HG03095 (cell line): ENCODE measurements around the gene POLR2L.
A peak's percentile ranks its signal among the peaks of the same experiment; 100 is the strongest.

Experiments used
- ATAC-seq: cut with Tn5 transposase; IDR thresholded peaks from one replicate; pipeline ENCODE4 v1.9.1; 2021; ENCODE audit warnings: moderate library complexity; ENCODE audit not compliant: unreplicated experiment

POLR2L gene

DNA sequence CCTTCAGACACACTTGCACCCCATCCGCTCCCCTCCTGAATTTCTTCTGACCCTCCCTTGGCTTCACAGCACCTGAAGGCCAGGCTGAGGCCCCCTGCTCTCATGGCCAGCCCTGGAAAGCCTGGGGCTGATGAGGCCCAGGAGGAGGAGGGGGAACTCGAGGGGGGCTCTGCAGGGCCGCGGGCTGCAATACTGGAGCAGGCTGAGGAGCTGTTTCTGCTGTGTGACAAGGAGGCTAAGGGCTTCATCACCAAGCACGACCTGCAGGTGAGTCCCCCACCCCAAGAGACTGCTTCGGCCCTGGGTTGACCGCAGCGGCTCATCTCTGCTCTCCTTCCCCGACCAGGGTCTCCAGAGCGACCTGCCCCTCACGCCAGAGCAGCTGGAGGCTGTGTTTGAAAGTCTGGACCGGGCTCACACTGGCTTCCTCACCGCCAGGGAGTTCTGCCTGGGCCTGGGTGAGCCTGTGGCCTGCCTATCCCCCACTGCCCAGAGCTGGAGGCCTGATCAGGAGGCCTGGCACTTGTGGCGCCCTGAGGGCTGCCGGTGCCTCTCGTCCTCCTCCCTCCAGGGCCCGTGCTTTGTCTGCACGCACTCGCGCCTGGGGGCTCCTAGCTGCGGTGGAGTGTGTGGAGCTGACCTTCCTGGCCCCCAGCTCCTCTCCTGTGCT lies 13.7 kb downstream of the POLR2L start:
- no peak for ATAC-seq

DNA sequence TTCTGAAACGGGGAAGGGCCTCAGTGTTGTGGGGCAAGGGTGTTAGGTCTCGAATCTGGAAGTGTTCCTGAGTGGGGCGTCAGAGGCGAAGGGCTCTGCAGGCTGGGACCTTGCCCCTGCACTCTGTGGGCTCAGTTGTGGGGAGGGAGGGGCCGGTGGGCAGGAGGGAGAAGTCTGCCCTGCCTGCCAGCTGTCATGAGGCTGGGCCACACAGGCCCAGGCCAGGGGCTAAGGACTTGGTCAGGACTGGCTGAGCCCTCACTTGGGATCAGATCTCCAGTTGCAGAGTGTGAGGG lies 14.5 kb downstream of the POLR2L start, which contains the start of gene CRACR2B:
Gene CRACR2B (plus strand): TSS at position 23 of the 296 bp plus-strand sequence. CDS start 689 bp downstream, outside the sequence.
- ATAC-seq = no peak

DNA sequence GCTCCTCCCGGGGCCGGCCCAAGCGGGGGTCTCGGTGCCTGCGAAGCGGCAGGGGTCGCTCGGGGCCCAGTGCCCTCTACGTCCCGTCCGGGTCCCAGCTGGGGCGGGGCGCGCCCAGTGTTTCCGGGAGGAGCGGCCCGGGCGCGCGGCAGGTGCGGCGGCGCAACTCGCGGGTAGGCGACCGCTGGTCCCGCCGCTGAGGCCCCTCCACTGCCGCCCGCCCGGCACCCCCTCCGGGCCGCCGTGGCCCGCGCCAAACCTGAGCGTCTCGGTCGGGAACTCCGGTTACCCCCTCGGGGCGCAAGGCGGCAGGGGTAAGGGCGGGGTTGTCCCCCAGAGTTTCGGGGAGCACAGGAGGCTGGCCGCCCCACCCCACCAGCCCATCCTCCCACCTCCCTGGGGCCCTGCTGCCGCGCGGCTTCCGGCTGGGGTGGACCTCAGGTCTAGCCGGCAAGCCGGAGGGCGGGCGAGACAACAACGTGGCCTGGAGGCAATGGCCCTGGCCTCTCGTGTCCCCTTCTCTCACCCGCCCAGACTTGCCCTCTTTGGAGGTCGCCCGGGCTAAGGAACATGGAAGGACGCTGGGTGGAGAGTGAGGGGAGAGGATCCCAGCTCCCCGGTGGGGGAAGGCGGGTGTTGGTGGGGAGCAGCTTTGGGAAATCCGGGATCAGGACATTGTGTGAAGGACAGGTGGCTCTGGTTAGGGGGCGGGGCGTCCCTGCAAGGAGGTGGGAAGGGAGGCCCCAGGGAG lies 15.0 kb downstream of the POLR2L start:
- ATAC-seq = peak; percentile 36

DNA sequence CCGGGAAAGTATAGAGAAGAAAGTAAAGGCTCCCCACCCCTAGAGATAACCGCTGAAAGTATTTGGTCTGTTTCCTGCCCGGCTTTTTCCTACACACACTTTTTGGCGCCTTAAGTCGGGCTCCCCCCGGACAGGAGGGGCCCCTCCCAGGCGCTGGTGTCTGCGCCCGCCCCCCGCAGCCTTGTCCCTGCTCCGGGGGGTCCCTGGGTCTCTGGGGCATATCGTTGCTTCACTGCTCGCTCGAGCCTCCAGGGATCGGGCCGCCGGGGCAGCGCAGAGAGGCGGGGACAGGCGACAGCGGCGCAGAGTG lies 15.5 kb downstream of the POLR2L start:
- ATAC-seq = peak; percentile 0

DNA sequence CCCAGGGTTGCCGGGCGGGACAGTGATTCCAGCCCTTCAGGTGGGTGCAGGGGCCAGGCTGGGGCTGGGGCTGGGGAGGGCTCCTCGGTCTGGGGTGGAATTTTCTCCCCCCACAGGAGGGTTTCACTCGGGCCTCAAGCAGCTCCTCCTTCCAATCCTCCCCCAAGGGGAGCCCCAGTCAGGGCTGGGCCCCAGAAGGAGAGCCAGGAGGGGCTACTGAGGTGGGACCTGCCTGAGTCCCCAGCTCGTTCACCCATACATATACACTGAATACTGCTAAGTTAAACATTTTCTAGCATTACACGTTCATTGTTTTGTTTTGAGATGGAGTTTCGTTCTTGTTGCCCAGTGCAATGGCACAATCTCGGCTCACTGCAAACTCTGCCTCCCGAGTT lies 16.1 kb downstream of the POLR2L start:
- no peak for ATAC-seq

DNA sequence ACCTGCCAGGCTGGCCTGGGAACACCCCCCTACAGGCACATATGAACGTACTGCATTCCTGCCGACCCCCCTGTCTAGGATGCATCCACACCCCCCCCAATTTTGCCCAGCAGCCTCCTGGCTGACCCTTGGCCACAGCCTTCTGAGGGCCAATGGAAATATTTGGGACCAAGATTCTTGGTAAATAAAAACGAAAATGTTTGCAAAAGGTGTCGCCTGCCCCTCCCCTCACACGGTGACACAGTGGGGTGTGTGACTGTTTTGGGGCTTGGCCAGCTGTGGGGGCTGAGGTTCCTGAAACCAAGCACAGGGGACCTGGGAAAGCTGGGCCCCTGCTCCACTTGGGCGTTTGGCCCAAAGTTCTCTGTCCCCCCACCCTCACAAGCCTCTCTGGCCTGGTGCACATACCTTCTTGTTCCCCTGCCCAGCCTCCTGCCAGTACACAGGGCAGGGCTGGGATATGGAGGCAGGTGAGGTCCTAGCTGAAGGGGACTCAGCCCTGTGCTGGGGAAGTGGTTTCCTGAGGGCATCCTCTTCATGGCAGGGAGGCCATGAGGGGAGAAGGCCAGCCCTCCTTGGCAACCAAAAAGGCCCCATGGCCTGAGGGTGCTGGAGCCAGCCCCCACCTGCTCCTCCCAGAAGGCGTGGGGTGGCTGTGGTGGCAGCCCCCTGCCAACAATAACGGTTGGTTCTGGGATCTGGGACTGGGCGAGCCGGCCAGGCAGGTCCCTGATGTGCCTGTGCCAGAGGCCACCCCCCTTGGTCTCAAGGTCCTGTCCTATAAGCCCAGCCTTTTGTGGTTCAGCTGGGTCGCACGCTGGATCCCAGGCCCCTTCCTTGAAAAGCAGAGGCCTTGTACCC lies 16.7 kb downstream of the POLR2L start:
- no peak for ATAC-seq

DNA sequence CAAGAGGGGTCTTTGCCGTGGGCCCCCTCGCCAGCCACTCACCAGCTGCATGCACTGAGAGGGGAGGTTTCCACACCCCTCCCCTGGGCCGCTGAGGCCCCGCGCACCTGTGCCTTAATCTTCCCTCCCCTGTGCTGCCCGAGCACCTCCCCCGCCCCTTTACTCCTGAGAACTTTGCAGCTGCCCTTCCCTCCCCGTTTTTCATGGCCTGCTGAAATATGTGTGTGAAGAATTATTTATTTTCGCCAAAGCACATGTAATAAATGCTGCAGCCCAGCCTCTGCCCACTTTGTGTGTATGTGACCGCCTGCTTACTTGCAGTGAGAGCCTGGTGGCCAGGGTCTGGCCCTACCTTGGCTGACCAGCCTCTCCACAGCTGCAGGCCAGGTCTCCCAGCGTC lies 17.4 kb downstream of the POLR2L start:
- no peak for ATAC-seq

DNA sequence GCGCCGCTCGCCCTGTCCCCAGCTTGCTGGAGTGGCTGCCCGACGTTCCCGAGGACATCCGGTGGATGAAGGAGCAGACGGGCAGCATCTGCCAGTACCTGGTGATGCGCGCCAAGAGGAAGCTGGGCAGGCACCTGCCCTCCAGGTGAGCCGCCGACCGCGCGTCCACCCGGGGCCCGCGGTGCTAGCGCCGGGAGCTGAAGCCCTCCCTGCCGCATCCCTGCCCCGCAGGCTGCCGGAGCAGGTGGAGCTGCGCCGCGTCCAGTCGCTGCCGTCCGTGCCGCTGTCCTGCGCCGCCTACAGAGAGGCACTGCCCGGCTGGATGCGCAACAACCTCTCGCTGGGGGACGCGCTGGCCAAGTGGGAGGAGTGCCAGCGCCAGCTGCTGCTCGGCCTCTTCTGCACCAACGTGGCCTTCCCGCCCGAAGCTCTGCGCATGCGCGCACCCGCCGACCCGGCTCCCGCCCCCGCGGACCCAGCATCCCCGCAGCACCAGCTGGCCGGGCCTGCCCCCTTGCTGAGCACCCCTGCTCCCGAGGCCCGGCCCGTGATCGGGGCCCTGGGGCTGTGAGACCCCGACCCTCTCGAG lies 17.9 kb downstream of the POLR2L start:
- no peak for ATAC-seq

DNA sequence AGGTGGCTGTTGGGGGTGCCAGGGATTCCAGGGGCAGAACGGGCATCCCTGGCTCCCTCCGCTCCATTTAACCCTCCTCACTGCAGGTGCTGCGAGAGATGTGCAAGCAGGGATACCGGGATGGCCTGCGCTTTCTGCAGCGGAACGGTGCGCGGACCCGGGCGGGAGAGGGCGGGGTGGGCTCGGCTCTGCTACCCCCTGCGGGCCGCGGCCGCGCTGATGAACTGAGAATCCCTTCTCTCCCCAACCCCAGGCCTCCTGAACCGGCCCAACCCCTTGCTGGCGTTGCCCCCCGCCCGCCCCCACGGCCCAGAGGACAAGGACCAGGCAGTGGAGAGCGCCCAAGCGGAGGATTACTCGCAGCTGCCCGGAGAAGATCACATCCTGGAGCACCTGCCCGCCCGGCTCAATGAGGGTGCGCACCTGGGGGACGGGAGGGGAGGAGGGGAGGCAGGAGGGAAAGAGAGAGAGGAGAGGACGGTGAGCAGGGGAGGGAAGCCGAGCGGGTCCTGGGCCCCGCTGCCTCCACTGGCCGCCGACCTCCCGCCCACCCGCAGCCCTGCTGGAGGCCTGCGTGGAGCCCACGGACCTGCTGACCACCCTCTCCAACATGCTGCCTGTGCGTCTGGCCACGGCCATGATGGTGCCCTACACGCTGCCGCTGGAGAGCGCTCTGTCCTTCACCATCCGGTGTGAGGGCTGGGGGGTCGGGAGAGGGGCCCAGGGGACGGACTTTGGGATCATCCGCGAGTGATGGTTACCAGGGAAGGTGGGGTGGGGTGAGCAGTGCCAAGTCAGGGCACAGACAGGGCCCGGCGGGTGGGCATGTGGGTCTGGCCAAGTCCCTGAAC lies 18.7 kb downstream of the POLR2L start:
- no peak for ATAC-seq

DNA sequence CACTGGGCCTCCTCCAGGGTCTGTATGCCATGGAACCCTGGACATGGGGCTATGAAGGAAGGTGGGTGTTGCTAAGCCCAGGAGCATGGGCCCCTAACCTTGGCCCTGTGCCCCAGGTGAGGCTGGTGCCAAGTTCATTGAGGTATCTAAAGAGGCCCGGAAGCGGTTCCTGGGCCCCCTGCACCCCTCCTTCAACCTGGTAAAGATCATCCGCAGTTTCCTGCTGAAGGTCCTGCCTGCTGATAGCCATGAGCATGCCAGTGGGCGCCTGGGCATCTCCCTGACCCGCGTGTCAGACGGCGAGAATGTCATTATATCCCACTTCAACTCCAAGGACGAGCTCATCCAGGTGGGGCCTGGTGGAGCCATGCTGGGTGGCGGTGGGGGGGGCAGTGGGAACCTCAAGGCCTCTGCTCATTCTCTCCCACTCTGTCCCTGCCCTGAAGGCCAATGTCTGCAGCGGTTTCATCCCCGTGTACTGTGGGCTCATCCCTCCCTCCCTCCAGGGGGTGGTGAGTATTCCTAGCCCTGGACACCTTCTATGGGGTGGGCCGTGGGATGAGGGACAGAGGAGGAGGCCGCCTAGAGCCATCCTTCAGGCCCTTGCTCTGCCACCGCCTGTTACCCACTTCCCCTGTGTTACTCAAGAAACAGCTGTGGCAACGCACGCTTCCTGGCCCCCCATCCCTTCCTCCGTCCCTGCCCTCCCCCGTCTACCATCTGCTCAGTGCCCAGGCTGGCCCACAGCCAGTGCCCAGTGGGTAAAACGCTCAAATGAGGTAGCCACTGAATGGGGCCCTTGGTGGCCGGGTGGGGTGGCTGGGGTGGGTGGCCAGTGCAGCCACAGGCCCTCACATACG lies 20.6 kb downstream of the POLR2L start:
- ATAC-seq = no peak

DNA sequence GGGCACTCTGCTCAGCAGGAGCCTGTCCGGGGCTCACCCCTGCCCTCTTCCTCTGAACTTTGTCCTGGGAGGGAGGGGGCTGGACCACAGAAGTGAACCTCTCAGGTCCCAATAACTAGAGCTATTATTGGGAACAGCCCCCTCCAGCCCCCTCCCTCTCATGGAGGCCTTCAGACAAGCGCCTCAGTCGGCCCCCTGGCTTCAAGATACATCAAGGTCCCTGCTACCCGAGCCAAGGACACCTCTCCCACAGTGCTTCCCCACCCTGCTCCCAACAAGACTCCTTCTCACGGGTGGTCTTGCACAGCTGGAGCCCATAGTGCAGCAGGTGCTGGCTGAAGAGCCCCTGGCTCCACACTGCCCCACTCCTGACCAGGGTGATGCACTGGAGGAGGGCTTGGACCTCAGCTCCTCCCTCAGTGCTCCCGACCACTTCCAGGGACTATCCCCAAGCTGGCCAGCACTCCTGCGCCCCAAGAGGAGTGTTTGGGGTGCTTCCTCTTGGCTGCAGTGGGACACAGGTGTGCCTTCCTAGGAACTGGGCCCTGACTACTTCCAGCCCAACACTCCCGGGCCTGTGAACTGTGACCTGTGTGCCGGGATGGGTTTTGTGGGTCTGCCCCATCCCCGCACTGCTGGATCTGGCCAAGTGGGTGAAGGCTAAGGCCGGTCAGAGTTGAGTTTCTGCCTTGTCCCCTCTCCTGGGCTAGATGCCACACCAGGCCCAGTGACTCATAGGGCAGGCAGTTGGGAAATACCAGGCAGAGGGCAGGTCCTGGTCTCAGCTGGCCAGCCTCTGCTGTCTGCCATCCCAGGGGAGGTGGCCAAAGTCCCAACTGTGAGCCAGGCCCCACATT lies 21.4 kb downstream of the POLR2L start:
- ATAC-seq = no peak

DNA sequence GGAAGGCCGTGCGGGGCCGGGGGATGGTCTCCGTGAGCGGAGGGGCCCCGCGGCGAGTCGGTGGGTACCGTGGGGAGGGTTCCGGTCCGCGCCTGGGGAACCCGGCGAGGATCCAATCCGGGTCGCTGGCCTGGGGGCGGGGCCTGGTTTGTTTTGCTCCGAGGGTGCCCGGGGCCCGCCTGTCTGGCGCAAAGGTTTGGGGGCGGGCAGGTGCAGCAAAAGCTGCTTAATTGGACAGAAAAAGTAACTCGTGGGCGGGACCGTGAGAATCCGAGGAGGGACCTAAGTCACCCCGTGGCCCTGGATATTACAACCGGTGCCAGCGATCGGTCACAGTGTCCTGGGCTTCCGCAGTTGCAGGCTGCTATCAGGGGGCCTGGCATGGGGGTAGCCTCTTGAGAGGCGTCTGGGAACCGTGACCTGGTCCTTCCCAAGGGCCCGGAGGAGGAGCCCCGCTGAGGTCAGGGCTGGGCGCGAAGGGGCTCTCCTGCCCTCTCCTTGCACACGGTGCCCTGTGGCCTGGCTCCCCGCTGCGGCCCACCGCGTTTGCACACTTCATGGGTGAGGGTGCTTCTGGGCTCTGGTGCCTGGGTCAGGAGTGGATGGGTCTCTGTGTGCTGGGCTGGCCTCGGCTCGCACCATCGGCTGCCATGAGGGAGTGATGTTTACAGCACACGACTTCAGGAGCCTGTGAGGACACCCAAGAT lies 22.2 kb downstream of the POLR2L start:
- ATAC-seq = peak; percentile 44

DNA sequence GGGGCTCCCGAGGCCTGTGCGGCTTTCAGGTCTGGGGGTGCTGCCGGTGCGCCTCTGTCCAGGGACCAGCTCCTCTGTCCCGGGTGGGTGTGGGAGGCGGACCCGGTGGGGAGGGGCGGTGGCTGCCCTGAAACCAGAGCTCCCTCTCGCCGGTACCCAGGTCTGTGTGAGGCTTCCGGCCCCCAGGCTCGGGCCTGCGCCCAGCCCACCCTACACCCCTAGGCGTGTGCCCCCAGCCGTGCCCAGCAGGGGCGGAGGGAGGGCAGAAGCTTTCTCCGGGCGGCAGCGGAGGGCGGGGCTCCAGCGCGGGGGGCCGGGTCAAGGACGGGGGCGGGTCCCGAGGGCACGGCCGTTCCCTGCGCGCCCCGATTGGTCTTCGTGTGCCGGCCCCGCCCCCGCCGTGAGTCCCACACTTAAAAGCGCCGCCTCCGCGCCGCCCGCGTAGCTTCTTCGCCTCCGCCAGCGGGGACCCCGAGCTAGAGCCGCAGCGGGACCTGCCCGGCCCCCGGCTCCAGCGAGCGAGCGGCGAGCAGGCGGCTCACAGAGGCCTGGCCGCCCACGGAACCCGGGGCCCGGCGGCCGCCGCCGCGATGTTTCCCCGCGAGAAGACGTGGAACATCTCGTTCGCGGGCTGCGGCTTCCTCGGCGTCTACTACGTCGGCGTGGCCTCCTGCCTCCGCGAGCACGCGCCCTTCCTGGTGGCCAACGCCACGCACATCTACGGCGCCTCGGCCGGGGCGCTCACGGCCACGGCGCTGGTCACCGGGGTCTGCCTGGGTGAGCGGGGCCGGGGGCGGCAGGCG lies 23.0 kb downstream of the POLR2L start:
- peak; percentile 49 for ATAC-seq

DNA sequence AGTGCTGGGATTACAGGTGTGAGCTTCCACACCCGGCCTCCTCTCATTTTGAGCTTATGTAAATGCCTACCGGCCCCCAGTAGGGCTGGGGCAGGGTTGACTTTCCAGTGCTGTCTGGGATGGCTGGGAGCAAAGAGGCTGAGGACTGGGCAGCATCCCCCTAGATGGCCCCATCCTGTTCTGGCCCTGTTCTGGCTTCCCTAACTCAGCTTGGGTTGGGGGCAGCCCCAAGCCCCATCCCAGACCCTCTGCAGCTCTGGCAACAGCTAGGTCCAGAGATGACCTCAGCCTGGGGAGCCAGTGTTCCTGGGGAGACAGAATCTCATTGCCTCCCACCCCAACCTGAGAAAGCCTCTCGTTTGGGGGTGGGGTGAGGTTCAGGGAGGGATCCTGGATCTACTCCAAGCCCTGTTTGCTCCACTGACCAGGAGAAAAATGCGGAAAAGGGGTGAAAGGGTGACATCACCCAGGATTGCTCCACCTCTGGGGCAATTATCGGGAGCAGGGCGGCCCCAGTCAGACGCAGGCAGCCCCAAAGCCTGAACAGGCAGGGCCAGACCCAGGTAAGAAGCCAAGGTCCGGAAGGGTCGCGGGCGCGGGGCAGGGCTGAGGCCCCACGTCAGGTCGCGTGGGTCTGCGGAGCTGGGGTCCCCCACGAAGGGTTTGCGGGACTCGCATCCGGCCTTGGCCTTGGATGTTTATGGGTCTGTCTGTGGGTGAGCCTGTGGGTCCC lies 23.8 kb downstream of the POLR2L start, which contains the start of gene PNPLA2:
Gene PNPLA2 (plus strand): TSS at position 519 of the 733 bp plus-strand sequence. CDS start 805 bp downstream, outside the sequence.
- ATAC-seq = no peak

DNA sequence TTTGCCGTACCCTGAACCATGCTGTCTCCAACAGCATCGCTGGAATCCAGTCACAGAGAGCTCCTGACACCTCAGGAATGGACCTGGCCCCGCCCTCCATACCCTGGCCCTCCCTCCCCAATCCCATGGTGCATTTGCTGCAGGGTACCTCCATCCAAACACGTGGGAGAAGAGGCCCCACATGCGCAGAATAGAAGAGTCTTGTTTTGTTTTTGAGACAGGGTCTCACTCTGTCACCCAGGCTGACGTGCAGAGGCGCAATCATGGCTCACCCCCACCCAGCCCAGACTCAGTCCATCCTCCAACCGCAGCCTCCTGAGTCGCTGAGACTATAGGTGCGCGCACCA lies 25.9 kb downstream of the POLR2L start:
- ATAC-seq = no peak

DNA sequence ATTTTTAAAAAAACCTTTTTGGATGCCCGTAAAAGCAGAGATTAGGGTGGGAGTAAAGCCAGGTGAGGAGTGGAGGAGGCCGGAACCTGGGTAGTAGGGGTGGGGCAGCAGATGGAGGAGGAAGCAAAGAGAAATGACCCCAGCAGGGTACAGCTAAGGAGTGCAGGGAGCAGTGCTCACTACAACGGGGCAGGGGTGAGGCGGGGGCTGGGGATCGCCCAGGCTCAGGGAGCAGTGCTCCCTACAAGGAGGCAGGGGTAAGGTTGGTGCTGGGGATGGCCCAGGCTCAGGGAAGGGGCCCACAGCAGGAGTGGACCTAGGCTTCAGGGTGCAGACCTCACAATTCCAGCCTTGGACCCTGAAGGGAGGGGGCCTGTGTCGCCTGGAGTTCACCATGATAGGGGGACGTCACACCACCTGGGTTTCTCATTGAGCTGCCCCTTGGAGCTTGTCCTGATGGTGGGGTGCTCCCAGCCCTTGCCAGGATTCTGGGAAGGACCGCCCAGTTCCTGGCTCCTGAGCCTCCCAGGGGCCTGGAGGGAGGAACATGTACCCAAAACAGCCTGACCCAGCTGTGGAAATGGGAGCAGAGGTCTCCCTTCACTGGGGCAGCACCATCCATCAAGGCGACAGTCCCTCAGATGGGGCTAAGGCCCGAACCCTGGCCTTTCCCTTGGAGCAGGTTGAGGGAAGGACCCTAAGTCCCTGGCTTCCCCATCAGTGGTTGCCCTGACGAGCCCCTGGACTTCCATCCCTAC lies 26.5 kb downstream of the POLR2L start:
- no peak for ATAC-seq
